ENCODE measurements around the gene TTC19.
A peak's percentile ranks its signal among the peaks of the same experiment; 100 is the strongest.
"Not testable (repeated sequence)": the region's sequence is repeated elsewhere in the genome, so short reads cannot be mapped to it uniquely, and the experiment has no call there.

The TTC19 gene

DNA sequence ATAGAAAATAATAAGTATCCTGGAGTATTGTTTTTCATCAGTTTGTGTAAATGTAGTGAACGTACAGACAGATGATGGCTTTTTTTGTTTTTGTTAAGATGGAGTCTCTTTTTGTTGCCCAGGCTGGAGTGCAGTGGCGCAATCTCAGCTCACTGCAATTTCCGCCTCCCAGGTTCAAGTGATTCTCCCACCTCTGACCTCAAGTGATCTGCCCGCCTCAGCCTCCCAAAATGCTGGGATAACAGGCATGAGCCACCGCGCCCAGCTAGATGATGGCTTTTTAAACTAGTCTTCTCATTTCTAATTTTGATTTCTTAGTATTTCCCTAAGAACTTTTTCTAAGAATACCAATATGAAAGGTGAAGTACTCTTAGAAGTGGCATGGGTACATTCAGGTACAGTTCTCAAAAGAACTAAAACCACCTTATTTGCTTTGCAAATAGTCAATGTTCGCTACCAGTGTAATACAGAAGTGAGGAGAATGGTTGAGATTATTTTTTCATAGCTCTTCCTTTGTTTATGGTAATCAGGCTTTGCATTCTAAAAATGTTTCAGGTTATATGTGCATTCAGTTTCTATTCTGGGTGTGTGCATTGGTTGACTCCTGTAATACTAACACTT, 34.2 kb downstream of the TTC19 start:
- no peak for FAIRE-seq

DNA sequence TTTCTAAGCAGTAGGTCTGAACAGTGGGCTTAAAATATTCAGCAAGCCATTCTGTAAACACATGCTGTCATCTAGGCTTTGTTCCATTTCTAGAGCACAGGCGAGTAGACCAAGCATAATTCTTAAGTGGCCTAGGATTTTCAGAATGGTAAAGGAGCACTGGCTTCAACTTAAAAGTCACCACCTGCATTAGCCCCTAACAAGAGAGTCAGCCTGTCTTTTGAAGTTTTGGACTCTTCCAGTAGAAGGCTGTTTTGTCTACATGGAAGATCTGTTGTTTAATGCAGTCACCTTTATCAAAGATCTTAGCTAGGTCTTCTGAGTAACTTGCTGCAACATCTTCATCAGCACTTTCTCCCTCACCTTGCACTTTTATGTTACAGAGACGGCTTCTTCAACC, 36.6 kb downstream of the TTC19 start:
- no peak for FAIRE-seq

DNA sequence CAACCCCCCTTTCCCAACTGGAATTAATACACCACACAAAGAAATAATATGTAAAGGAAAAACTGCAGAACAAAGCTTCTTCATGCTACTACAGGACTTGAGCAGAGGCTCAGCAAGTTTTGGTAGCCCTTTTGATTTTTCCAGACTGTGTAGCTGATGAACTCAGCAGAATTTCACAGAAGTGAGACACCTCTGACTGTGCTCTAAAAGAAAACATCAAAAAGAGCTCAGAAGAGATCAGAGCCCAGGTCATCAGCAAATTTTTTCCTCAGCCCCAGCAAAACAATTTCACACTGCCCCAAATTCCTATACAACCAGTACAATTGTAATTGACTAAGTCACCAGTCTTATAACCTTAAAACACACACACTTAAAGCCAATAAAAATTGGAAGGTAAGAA, 38.0 kb downstream of the TTC19 start:
- FAIRE-seq: no peak

DNA sequence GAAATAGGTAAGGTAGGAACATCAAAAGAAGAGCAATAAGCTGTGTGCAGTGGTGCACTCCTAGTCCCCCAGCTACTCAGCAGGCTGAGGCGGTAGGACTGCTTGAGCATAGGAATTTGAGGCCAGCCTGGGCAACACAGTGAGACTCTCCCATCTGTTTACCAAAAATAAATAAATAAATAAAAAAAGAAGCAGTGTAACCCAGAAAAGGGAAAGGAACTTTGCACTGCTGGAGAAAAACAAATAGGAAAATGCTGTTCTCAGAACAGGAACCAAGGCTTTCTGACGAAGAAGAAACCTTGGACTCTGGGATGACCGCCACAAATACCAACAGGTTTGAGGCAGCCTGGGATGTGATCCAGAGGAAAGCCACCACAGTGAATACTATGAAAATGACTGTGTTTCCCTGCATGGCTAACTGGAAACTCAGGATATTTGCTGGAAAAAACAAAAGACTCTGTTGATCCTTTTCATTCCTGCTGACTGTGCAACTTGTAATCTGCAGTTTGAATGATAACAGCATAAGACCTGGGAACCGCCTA, 41.2 kb downstream of the TTC19 start:
- no peak for FAIRE-seq

DNA sequence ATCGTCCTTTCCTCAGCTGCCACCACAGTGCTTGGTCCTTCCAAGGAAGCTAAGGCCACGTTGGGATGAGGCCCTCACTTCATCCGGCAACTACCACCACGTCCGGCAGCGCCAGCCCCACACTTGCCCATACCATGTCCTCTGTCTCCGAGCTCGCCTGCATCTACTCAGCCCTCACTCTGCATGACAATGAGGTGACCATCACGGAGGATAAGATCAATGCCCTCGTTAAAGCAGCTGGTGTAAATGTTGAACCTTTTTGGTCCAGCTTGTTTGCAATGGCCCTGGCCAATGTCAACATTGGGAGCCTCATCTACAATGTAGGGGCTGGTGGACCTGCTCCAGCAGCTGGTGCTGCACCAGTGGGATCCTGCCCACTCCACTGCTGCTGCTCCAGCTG, 44.9 kb downstream of the TTC19 start:
- no peak for FAIRE-seq

DNA sequence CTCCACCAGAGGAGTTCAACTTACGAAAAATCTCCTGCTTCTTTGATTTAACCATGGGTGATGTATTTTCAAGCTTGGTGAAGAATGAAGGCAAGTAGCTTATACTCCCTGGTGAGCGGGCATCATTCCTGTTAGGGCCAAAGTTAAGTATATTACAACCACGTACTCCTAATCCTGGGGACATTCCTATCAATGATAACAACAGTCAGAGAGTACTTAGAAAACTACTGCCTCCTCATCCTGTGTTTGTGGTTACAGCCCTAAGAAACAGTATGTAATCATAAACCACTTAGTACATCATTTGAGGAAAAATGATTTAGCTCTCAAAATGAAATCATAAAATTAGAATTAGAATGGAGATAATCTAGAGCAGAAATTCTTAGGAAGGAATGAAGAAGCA, 47.3 kb downstream of the TTC19 start:
- no peak for FAIRE-seq

DNA sequence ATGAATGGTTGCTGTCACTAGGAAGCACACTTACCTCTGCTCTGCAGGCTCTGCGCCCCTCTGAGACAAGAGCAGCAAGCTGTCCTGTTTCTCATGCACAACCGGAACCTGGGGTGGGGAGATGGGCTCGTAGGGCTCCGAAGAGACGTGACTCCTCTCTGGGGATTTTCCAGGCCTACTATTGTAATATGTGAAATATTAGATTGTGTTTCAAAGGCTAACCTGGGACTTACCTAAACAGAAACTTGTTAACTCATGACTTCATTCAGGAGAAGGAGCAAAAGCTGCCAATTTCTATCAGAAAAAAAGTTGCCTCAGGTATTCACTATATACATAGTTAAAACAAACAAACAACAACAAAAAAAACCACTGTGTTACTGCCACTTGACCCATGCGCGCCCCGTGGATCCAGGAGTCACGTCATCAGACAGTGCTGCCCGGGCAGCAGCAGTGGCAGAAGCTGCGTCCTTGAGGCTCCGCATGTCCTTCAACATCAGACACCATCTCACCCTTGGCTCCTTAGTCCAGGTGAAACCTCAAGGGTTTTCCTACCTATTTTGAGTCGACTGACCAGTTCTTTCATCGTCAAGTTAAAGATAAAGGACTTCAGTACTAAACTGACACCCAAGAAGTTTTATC, 49.3 kb downstream of the TTC19 start:
- FAIRE-seq: no peak

DNA sequence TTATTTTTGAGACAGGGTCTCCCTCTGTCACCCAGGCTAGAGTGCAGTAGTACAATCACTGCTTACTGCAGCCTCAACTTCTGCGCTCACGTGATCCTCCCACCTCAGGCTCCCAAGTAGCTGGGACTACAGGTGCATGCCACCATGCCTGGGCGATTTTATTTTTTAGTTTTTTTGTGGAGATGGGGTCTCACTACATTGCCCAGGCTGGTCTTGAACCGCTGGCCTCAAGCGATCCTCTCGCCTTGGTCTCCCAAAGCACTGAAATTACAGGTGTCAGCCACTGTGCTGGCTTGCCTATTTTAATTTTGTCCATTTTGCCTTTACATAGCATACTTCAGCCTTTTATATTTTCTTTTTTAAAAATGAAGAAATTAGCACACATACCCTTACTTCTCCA, 51.2 kb downstream of the TTC19 start:
- FAIRE-seq: no peak

DNA sequence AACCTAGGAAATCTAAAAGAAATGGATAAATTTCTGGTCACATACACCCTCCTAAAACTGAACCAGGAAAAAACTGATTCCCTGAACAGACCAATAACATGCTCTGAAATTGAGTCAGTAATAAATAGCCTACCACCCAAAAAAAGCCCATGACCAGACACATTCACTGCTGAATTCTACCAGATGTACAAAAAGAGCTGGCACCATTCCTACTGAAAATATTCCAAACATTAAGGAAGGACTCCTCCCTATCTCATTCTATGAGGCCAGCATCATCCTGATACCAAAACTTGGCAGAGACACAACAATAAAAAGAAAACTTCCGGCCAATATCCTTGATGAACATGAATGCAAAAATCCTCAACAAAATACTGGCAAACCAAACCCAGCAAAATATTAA, 52.9 kb downstream of the TTC19 start:
- FAIRE-seq: peak; percentile 95

DNA sequence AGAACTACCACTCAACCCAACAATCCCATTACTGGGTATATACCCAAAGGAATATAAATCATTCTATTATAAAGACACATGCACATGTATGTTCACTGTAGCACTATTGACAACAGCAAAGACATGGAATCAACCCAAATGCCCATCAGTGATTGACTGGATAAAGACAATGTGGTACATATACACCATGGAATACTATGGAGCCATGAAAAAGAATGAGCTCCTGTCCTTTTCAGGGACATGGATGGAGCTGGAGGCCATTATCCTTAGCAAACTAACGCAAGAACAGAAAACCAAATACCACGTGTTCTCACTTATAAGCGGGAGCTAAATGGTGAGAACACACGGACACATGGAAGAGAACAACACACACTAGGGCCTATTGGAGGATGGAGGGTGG, 55.5 kb downstream of the TTC19 start:
- FAIRE-seq: not testable (repeated sequence)

DNA sequence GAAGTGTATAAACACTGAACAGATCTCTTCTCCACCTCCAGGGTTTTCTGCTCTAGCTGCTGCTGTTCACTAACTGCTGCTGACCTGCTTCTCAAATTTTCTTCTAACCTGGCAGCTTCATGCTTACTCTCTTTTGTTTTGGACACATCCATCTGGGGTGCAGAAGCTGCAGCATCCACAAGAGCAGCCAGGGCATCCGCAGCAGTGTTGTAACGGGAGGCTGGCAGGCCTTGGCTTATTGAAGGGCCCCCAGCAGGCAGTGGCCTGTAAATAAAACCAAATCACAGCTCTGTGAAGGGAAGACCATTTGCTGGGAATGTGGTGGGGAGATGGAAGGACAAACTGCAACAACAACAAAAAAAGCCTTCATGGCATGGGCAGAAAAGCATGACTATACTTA, 62.0 kb downstream of the TTC19 start:
- no peak for FAIRE-seq

DNA sequence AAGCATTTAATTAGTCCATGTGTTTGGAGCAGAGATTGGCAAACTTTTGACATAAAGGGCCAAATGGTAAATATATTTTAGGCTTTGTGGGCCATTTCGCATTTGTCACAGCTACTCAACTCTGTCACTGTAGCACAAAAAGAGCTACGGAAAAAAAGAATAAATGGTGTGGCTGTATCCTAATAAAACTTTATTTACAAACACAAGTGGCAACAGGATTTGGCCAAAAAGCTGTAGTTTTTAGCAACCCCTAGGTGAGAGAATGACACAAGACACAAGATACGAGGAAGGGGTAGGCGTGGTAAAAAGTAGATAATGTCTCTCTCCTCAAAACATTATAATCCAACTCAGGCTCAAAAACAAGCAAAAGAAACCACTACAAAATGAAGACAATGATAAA, 66.5 kb downstream of the TTC19 start:
- FAIRE-seq: no peak

DNA sequence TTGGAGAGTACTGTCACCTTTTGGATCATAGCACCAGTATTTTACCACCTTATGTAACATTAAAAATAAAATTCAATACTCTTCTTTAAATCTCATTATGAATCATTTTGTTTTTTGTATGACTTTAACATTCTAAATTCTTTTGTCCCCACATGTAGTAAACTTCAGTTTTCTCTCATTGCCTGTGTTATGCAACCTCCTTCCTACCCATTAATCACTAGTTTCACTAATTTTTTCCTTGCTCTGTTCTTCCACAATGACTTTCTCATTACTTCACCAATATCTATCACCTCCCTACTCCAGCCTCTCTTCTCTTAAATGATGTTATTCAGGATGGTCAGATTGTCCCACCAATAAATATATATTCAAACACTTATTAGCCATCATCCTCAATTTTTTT, 68.7 kb downstream of the TTC19 start:
- FAIRE-seq: no peak

DNA sequence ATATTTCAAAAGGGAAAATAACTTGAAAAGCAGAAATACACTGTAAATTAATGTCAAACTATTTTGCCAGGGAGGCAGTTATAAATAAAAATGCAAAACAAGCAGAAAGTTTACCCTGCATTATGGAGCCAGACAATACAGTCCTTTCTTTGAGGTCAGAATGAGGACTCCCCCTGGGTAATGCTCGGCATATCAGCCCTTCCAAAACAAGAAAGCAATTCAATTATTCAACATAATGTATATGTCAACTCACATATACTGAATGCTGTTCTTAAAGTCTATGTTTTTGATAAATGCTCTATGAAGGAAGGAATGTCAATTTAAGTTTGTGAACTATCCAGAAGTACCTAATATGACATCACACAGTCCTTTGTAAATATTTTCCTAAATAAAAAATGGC, 72.4 kb downstream of the TTC19 start:
- no peak for FAIRE-seq

DNA sequence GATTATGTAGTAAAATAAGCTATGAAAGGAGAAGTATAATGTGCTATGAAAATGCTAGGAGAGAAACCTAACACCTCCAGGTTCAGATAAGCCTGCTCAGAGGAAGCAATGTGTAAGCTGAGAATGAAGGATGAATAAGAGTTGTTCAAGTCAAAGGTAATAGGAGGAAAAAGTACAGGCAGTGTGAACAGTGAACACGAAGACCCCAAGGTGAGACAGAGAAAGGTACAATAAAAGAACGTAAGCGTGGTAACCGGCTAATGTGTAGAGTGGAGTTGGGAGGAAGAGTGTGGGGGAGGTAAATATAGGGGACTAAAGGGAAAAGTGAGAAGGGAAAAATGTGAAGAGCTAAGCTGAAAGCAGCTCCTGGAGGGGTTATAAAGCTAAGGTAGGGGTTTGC, 74.2 kb downstream of the TTC19 start:
- no peak for FAIRE-seq

DNA sequence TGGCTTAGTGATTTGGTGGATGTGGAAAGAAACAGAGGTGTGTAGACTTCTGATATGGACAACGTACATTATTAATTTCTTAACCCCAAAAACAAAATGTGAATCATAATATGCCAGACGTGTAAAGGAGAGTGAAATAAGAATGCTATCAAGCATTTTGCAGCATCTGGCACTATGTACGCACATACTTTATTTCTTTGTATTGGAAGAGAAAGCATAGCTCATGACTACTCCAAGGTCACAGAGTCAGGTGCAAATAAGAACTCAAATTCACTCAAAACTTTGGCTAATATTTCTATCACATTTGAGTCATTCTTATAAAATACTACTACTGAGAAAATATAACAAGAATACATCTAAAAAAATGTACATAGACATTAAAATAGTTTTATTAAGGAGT, 74.8 kb downstream of the TTC19 start:
- FAIRE-seq: no peak

DNA sequence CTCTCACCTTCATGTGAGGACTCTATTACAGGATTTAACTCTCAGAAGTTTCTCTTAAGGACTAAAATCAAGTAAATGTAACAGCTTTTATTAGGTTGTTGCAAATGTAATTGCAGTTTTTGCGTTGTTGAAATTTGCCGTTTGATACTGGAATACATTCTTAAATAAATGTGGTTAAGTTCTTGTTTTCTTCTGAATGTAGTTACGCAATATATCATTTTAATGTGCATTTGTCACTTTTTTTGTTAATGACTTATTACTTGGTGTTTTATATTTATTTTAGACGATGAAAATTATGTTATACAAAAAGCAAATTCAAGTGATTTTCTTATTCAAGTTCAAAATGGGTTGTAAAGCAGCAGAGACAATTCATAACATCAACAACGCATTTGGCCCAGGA, 76.3 kb downstream of the TTC19 start:
- FAIRE-seq: peak; percentile 82
